ENCODE data around the gene RNASEL.

DNA sequence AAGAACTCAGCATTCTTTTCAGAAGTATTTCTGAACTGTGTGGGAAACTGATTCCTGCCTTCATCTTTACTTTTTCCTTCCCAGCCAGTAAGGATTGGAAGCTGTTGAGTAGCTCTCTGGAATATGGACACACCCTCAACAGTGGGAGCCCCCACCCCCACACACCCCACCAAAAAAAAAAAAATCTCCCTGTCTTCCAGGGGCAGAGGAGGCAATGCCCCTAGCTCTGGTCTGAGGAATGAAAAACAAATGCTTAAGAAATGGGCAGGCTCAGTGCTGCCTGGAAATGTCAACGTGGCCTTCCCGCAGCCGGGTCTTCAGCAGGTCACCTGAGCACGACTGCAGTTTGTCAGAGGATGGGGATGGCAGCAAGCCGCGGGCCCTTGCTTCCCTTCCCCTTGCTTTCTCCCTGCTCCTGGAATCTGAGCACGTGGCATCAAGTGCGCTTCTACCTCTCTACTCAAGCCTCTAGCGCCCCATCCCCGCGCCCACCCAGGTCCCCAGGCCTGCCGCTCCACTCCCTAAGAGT, 14.7 kb upstream of the RNASEL start:
- TF ChIP-seq, protein P1, sequence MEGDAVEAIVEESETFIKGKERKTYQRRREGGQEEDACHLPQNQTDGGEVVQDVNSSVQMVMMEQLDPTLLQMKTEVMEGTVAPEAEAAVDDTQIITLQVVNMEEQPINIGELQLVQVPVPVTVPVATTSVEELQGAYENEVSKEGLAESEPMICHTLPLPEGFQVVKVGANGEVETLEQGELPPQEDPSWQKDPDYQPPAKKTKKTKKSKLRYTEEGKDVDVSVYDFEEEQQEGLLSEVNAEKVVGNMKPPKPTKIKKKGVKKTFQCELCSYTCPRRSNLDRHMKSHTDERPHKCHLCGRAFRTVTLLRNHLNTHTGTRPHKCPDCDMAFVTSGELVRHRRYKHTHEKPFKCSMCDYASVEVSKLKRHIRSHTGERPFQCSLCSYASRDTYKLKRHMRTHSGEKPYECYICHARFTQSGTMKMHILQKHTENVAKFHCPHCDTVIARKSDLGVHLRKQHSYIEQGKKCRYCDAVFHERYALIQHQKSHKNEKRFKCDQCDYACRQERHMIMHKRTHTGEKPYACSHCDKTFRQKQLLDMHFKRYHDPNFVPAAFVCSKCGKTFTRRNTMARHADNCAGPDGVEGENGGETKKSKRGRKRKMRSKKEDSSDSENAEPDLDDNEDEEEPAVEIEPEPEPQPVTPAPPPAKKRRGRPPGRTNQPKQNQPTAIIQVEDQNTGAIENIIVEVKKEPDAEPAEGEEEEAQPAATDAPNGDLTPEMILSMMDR (IDR thresholded peaks at IDR 0.05): no peak
- no peak for TF ChIP-seq TCF12 (IDR thresholded peaks at IDR 0.05)
- TF ChIP-seq EZH2phosphoT487 (IDR thresholded peaks at IDR 0.05; ENCODE audit: borderline replicate concordance, low read depth): no peak
- TF ChIP-seq RCOR1 (IDR thresholded peaks at IDR 0.05; ENCODE audit: low read length): no peak
- TF ChIP-seq RXRA (IDR thresholded peaks at IDR 0.05; ENCODE audit: borderline replicate concordance, low read depth): no peak
- TF ChIP-seq RAD21 (IDR thresholded peaks at IDR 0.05; ENCODE audit: low read length): no peak
